GM21515 (cell line): ENCODE results near the gene ZBTB16.

ENCODE experiments used
- ATAC-seq: cut with Tn5 transposase; IDR thresholded peaks from one replicate; pipeline ENCODE4 v1.9.1; 2021; ENCODE audit not compliant: unreplicated experiment

ZBTB16 gene

GRCh38 chr11:114273071-114273470 is 213.6 kb downstream of the ZBTB16 start:
- no peak for ATAC-seq

GRCh38 chr11:114273890-114274635 is 214.6 kb downstream of the ZBTB16 start:
- no peak for ATAC-seq

GRCh38 chr11:114274637-114275036 is 215.1 kb downstream of the ZBTB16 start:
- no peak for ATAC-seq

GRCh38 chr11:114275280-114275679 is 215.8 kb downstream of the ZBTB16 start:
- ATAC-seq = no peak

- ATAC-seq = no peak
Measured at GRCh38 chr11:114276077-114276476, 216.6 kb downstream of the ZBTB16 start.

DNA sequence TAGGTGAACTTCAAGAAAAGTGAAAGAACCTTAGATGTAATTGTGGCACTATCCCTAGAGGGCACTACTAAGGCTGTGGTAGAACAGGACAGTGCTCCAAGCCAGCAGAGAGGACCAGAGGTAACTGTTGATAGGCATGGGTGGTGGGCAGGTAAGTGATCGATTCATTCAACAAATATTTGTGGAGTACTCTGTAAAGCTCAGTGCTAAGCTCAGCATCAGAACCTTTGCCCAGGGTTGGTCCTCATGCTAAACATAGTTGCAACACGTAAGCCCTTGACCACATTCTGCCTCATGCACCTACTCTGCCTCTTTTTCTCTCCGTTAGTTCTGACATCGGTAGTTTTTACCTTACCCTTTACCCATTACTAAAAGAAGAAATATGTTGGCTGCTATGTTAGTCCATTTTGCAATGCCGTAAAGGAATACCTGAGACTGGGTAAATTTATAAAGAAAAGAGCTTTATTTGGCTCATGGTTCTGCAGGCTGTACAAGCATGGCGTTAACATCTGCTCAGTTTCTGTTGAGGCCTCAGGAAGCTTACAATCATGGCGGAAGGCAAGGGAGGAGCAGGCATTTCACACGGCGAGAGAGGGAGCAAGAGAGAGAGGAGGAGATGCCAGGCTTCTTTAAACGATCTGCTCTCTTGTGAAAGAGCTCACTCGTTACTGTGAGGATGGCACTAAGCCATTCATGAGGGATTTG is 218.3 kb downstream of the ZBTB16 start:
- ATAC-seq = no peak

GRCh38 chr11:114278342-114279065 is 219.0 kb downstream of the ZBTB16 start:
- ATAC-seq = no peak

- ATAC-seq = no peak
Measured at GRCh38 chr11:114279792-114280546, 220.5 kb downstream of the ZBTB16 start.

- ATAC-seq = no peak
Measured at GRCh38 chr11:114280696-114281095, 221.2 kb downstream of the ZBTB16 start.

DNA sequence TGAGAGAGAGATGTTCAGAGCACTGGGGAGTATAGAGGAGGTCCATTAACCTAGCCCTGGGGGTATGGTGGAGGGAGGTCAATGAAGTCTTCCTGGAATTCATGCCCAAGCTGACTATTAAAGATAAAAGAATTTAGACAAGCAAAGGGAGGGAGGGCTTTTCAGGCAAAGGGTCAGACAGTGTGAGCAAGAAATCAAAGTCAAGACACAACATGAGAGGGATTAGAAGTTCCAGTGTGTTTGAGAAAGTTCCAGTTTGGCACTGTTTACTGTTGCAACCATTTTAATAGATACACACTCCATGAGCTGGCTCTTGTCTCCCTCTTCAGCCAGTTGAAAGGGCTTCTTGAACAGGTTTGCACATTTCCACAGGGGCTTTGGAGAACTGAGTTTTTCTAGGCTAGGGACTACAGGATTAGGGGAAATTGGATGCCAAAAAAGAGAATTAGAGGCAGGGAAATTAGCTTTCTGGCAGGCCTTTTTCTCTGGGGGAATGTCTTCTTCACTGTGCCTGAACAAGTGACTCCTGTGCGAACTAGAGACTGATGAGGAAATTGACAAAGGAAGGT is 222.0 kb downstream of the ZBTB16 start:
- ATAC-seq = no peak

GRCh38 chr11:114282488-114282887 is 223.0 kb downstream of the ZBTB16 start:
- no peak for ATAC-seq

DNA sequence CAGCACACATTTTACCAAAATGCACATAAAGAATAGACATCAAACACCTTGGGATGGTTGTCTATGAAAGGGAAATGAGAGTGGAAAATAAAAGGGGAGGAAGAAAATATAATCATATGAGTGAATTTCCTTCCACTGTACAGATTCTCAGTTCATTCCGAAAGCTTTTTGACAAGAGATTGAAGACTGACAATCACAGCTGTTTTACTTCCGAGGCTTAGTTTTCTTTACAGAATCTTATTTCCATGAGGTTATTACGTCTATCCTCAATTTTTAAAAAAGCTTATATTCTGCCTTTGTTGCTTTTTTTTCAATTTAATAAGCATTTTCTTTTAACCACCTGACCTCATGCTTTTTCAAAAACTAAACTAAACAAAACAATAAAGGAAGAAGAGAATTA is 223.9 kb downstream of the ZBTB16 start:
- no peak for ATAC-seq

GRCh38 chr11:114284021-114284420 is 224.5 kb downstream of the ZBTB16 start:
- no peak for ATAC-seq

DNA sequence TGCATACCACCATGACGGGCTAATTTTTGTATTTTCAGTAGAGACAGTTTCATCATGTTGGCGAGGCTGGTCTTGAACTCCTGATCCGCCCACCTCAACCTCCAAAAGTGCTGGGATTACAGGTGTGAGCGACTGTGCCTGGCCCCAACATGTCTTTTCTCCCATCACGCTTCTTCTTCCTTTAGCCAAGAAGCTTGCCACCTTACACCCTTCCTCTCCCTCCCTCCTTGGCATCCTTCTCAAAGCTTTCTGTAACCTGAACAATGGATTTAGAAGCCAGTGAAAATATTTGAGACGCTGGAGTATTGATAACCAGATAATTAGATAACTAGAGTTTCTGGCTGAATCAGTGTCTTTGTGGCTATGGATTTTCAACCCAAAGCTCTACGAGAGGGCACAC is 225.4 kb downstream of the ZBTB16 start:
- no peak for ATAC-seq

DNA sequence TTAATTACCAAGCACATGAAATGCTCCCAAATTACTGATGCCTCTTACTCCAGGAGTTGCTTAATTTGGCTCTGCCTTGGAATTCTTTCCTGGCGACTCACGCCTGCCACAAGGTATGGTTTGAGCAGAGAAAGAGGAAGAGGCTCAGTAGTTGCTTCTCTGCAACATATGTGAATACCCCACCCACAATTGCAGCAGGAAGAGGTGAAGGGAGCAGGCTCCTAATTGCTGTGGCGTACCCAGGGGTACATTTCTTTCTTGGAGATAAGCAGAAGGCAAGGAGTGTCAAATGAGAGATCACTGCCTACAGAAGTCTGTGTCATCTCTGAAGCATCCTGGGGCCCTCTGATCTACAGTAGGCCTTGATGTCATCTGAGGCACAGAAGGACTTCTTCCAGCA is 226.1 kb downstream of the ZBTB16 start:
- no peak for ATAC-seq

GRCh38 chr11:114286229-114286628 is 226.7 kb downstream of the ZBTB16 start:
- no peak for ATAC-seq

GRCh38 chr11:114287154-114287553 is 227.6 kb downstream of the ZBTB16 start:
- ATAC-seq = no peak

DNA sequence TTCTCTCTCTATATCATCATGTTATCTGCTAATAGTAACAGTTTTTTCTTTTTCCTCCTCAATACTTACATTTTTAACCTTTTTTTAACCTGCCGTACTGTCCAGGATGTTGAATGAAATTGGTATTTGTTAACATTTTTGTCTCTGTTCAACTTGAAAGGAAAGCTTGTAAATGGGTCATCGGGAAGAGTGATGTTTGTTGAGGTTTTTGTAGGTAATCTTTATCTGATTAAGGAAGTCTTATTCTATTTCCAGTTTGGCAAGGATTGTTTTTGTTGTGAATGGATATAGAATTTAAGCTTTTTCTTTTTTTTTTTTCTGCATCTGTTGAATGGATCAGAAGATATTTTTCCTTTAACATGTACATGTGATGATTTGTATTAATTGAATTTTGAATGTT is 228.6 kb downstream of the ZBTB16 start:
- ATAC-seq = no peak

DNA sequence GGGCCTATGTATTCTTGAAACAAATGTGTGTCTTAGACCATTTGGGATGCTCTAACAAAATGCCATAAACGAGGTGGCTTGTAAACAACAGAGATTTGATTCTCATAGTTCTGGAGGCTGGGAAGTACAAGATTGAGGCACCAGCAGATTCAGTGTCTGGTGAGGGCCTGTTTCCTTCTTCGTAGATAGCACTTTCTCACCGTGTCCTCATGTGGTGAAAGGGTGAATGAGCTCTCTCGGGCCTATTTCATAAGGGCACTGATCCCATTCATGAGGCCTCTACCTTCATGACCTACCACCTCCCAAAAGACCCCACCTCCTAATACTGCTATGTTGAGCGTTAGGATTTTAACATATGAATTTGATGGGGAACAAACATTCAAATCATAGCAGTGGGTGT is 230.3 kb downstream of the ZBTB16 start:
- no peak for ATAC-seq

DNA sequence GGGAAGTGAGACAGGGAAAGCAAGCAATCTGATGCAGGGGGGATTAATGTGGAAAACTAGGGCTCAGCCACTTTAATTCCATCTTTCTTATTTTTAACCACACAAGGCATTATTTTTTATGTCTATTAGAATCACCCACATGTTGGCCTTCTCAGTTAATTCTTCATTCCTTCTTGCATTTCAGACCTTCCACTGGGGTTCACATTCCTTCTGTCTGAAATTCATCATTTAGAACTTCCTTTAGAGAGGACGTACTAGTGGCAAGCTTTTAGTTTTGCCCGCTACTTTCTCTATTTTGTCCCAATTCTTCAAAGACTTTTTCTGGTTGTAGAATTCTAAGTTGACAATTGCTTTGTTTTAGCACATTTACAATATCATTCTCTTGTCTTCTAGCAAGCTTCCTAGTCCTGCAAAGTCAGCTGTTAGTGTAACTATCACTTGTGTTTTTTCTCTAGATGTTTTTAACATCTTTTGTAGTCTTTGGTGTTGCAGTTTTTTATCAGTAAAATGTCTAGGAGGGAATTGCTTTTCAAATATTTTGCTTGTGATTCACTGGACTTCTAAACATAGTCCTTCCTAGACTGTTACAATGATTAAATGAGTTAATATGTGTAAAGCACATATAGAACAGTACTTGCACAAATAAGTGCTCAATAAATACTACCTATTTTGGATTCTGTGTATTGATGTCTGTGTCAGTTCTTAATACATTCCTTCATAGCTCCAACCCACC is 231.2 kb downstream of the ZBTB16 start:
- ATAC-seq = no peak
